HG03460 (cell line): Measurements from ENCODE around the gene RACGAP1.
"Not testable (repeated sequence)": the region's sequence is repeated elsewhere in the genome, so short reads cannot be mapped to it uniquely, and the experiment has no call there.

Source experiments
- ATAC-seq: cut with Tn5 transposase; IDR thresholded peaks from one replicate; pipeline ENCODE4 v1.9.1; 2021; ENCODE audit not compliant: unreplicated experiment

The RACGAP1 gene

DNA sequence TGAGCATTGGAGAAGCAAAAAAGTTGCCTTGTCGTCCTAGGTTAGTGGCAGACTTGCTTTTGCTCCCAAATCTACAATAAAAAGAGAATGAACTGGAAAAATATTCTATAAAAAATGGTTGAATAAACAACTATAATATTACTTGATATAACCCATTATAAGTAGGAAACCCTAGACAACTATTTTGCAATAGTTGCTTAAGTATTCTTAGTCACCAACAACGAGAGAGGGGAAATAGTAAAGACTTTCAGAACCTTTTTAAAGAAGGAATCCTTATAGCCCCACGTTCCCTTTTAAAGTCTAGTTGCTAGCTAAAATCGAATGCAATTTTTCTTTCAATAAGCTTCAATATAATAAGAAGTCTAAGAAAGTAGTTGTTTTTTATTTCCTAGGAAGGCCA lies 35.0 kb downstream of the RACGAP1 start:
- ATAC-seq = no peak

- not testable (repeated sequence) for ATAC-seq
Measured at GRCh38 chr12:49989400-49989799, 35.9 kb downstream of the RACGAP1 start.

DNA sequence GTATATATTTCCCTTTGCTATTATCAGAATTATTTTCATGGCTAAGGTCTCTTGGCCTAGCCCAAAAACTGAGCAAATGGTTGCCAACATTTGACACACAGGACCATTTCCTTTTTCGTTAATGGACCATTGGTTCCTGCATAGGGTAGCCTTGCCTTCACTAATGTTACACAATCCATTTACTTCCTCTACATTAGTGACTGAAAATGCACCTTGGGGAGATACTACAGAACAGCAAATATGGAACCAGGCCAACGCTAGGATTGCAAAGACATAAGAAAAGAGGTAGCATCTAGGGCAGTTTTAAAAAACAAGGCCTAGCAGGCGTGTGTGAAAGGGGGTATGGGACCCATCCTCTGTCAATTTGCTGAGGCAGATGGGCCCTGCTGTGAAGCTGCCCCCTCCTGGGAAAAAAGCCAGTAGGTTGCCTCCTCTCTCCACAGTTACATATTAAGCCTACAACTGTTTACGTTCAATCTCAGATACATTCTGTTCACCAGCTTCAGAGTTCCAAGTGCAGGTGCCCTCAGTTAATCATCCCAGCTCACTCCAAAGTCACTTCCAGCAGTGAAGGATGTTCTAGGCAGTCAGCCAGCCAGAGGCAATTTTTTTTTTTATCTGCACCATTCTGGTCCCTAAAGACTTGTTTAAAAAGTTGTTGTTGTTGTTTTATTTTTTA lies 37.5 kb downstream of the RACGAP1 start:
- no peak for ATAC-seq

- ATAC-seq = not testable (repeated sequence)
Measured at GRCh38 chr12:49986476-49986875, 38.8 kb downstream of the RACGAP1 start.

GRCh38 chr12:49985981-49986380 lies 39.3 kb downstream of the RACGAP1 start:
- ATAC-seq = no peak

- no peak for ATAC-seq
Measured at GRCh38 chr12:49984476-49985359, 40.6 kb downstream of the RACGAP1 start.

GRCh38 chr12:49983892-49984291 lies 41.4 kb downstream of the RACGAP1 start:
- no peak for ATAC-seq

- no peak for ATAC-seq
Measured at GRCh38 chr12:49982246-49983087, 42.8 kb downstream of the RACGAP1 start.

DNA sequence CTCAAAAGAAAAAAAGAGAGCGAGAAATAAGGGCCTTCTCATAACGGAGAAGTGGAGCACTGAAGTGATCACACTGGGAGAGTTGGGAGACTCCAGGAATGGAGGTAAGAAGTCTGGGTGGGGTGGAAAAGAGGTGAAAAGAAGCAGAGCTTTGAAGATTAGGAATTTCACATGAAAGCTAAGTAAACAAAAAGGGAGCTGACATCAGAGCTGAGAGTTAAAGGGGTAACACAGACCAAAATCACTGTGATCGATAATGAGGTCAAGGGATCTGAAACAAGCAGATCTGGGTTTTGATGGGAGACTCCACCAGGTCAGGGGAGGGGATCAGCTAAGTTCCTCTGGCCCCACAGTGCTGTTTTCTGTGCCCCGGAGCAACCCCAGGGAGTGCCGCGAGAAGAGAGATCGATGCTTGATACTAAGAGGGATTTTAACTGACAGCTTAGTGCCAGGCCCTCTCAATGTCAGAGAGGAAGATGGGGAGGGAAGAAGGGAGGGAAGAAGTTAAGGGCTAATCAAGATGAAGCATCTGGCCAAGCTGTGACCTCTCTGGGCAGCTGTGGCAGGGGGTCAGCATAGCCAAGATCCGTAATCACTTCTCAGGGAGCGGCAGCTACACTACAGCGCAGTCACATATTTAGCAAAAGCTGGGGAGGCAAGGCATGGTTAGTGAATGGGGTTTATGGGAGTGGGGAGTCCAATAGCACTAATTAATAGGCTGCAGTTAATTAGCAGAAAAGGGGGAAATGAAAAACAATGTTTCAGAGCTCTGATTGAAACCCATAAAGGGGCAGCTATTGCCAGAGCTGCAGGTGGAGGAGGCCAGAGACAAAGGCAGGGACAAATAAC lies 44.6 kb downstream of the RACGAP1 start:
- ATAC-seq = no peak

DNA sequence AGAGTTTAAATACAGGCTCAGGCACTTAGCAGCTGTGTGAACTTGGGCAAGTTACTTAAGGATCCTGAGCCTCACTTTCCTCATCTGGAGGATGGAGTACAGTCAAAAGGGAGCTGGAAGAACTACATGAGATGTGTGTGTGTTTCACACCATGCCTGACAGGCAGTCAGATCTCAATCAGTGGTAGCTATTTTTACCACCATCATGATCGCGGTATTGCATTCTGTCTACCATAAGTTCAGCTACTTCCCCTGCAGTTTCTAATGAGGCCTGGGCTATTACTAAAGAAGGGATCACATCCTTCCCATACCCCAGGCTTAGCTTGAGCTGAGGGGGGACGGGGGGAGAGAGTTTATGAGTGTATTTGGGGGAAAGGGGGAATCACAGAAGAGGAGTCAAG lies 45.5 kb downstream of the RACGAP1 start:
- ATAC-seq = no peak

DNA sequence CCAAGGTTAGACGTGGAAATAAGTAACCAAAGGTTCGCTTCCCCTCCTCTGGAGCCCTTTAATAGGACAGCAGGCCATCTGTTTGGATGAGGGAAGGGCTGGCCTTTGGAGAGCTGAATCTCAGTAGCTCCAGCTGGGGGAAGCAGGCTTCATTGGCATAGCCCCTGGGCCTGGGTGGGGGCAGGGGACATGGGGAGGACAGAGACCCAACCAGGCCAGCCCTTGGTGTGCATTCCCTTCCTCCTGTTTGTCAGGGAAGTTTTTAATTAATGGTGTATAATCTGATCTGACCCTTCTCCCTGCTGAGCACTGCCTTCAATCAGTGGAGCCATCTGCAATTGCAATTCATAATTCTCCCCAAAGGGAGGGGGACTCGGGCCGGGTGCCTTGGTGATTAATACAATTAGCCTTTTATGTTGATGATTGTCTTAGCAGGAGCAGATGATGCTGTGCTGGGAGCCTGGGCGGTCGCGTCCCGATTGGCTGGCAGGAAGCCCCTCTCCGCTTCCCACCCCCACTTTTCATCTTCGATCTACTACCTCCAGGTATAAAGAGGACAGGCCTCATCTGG lies 46.2 kb downstream of the RACGAP1 start:
- no peak for ATAC-seq

GRCh38 chr12:49978125-49978524 lies 47.2 kb downstream of the RACGAP1 start:
- ATAC-seq = no peak

- ATAC-seq = no peak
Measured at GRCh38 chr12:49976557-49976956, 48.7 kb downstream of the RACGAP1 start.

GRCh38 chr12:49975318-49975761 lies 50.0 kb downstream of the RACGAP1 start:
- no peak for ATAC-seq

DNA sequence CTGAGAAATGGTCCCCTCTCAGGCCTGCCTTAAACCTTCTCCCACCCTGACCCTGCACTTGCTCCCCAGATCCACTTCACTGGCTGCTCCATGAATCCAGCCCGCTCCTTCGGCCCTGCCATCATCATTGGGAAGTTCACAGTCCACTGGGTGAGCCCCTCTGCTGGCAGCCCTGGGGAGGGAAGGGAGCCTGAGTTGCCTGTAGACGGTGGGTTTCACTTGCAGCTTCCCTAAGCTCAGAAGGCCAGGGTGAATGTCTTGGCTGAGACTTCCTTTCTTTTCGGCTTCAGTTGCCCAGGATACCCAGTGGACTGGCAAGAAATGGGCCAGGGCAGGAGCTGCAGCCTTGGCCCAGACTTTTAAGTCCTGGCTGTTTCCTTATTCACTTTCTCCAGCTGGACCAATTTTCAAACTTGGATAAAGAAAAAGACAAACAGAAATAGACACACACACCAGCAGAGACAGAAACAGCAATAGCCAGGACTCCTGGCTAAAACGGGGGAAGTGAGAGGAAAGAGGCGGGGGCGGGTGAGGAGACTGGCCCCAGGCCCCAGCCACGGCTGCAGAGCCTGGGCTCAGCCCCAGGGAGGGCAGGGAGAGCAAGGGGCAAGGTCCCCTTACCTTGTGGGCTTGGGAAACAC lies 50.5 kb downstream of the RACGAP1 start:
- ATAC-seq = no peak

- no peak for ATAC-seq
Measured at GRCh38 chr12:49974231-49974675, 51.0 kb downstream of the RACGAP1 start.

DNA sequence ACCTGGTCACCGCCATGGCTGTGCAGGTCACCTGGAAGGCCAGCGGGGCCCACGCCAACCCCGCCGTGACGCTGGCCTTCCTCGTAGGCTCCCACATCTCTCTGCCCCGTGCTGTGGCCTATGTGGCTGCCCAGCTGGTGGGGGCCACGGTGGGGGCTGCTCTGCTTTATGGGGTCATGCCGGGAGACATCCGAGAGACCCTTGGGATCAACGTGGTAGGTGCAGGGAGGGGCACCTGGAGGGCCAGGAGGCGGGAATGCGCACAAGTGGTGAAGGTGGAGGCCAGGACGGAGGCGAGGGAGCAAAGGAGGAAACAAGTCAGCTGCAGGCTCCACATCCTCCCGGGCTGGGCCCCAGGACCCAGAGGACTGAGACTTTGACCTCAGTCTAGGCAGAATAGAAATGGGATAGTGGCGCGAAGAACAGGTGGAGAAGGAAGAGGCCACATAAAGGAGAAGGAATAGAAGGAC lies 51.9 kb downstream of the RACGAP1 start:
- no peak for ATAC-seq

DNA sequence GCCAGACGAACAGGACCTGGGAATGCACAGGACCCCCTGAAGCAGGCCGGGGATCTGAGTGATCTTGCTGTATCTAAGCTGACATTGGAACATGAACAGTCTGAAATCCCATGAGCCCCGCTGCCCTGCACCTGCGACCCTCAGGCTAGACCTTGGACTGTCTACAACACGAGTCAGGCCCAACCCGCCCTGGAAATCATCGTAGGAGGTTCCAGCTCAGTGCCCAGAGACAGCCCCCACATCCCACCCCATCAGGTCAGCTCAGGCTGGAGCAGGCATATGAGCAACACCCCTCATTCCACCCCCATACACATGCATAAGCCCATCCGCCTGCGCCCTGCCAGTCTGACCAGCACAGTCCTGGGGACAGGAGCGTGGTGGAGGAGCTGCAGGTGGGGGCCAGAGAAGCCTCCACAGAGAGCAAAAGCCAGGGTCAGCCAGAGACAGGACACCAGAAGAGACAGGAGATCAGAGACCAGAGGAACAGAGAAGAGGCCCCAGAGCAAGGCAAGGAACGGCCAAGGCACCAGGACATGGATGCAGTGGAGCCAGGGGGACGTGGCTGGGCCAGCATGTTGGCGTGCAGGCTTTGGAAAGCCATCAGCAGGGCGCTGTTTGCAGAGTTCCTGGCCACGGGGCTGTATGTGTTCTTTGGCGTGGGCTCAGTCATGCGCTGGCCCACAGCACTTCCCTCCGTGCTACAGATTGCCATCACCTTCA lies 52.5 kb downstream of the RACGAP1 start, which contains the start of gene AQP6:
Gene AQP6 (plus strand): TSS at position 307 of the 720 bp plus-strand sequence. CDS start 227 bp downstream, at position 534.
- no peak for ATAC-seq

DNA sequence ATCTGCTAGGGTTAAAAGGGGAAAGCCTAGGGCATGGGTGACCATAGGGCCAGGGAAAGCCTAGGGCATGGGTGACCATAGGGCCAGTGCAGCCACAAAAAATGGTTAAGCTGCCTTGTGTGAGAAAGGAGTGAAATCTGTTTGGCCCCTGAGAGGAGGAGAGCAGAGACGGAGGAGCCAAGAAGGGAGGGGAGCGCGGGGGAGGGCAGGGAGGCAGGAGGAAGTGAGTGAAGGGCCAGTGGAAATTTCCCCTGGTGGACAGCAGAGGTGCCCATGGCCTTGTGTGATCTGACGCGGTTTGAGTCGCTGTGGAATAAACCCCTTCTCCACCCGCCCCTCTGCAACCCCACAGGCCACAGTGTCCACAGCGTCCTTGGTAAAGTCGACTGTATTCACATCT lies 53.2 kb downstream of the RACGAP1 start:
- no peak for ATAC-seq
